HS-5 (cell line): ENCODE results near the gene EXOC2.
"Not testable (repeated sequence)": the region's sequence is repeated elsewhere in the genome, so short reads cannot be mapped to it uniquely, and the experiment has no call there.

Experiments
- DNase-seq: peaks from one replicate; pipeline ENCODE4 v3.0.0-alpha.2; 2012; ENCODE audit warnings: low read depth

The EXOC2 gene

DNA sequence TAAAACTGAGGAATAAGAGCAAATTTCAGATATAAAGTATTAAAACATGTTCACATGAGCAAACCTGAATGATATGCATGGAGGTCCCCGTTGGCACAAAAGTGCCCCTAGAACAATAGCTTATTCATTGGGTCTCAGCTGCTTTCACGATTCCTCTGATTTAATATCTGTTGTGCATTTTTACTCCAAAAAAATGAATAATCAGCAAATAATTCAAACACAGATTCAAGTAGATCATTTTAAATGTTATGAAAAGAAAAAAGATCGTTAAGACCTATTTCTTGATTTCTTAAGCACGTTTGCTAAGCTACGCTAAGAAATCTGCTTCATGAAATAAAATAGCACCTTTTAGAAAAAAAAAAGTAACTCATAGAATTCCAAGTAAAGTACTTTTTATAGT is 57.7 kb downstream of the EXOC2 start:
- DNase-seq: no peak

DNA sequence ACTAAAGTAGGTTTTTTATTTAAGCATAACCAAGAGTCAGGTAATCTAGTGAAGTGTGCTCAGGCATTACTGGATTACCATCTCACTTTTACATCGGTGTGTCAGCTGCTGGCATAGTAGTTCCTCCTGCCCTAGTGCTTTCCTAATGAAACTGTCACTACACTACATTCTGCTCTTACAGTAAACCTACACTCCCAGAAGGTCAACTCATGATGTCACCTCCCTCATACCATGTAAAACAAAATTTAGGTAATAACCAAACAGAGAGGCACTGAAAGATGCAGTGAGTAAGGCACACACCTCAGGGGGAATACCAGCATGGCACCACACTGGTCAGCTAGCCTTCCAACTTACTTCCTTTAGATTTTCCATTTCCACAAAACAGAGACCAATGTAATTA is 59.3 kb downstream of the EXOC2 start:
- no peak for DNase-seq

DNA sequence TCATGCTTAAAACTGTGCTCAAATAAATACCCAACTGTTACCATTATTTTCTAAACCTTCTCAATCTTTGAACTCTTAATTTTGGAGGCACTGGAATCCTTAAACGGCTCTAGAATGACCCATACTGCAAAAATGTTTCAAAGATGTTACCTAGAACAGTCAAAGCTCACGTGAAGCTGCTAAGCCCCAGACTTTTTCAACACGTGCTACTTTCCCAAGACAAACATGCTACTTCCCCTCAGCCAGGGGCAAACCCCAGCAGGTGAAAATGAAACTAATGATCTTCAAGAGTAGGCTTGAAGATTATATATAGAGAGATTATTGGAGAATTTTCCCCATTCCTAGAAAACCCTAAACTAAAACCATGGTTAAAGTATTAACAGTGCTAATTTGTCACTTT is 64.2 kb downstream of the EXOC2 start:
- no peak for DNase-seq

DNA sequence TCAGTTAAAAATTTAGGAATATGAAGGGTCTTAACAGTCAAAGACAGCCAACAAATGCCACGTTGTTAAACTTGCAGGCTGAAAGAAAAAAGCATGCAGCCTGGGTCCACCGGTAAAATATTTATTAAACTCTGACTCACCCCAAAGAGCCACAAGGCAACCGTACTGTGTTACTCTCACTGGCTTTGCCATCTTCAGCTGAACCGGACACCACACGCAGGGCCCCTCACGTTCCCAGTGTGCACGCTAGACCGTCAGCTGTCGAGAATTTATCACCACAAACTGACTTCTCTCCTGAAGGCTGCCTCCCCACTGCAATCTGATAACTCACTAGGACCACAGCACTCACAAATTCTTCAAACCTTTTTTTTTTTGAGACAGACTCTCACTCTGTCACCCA is 66.7 kb downstream of the EXOC2 start:
- no peak for DNase-seq

DNA sequence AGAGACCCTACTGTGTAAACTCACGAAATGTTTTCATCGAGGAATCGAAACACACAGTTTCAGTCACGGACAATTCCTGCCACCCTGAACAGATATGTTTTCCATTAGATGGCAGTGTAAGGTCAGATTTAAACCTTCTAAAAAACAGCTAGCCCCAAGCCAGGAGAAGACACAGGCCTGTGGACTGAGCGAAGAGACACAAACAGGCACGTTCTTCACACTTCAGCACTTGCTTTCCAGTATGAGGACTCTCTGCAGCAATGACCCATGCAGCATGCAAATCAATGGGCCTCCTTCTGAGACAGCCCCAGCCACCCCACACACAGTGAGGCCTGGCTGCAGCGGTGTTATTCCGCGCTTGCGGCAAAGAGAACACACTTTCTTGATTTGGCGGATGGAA is 68.0 kb downstream of the EXOC2 start:
- no peak for DNase-seq

DNA sequence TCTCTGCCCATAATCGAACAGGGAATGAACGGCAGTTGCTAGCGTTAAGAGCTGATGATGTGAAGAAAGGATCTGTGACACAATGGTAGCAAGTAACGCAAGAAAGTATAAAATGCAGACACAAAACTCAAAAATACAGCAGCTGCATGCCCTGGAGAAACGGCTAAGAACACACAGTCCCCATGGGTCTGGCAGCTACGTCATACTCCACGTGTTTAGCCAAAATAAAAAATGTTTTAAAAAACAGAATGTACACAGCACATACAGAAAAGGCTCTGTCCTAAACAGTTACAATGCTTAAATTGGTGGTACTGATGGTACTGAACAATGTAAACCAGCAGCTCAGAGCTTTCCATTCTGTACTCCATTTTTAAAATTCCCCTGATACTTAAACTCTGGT is 70.5 kb downstream of the EXOC2 start:
- no peak for DNase-seq

DNA sequence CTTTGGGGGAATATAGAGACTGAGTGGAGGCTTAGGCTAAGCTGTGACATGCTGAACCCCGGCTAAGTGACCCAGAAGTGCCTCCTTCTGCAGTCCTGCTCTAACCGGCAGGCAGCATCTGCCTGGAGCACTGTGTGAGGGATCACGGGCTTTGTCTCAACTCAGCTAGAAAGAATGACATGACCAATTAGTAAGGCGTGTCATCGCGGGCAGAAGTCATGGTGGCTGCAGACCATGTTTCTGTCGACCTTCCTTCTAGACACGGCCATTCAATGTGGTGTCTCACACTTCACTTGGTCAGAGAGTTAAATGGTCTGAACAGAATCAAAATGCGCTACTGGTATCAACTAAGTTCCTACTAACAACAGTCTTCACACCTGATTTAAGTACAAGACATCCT is 71.0 kb downstream of the EXOC2 start:
- DNase-seq: no peak

DNA sequence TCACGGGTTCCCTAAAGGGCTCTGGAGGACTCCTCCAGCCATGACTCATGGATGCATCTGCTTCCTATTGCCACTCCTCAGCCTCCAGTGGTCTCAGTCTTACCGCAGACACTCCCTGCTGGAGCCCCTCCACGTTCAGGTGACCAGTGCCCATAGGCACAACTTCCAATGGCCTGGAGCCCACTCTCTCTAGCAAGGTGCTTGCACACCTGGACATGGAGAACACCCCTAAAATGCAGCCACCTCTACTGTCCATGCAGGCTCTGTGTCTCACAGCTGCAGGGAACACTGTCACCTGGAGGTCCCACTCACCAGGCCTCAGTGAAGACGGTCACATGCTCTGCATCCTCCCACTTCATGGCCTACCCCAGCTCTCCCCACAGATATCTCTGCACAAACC is 72.0 kb downstream of the EXOC2 start:
- no peak for DNase-seq

DNA sequence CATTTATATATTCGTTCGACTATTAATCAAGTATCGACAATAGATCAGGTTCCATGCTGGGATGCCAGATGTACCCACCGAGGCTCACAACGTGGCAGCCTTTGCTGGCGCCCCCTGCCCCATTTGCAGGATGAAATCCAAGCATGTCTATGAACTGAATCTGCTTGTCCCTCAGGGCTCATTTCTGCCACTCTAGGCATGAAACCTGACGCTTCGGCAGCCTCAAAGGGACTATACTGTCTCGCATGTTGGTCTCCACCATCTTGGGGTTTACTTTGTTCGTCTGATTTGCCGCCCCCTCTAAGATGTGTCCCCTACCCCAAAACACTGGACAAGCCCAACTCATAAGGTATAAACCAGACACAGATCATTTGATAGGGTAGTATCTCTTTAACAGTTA is 72.8 kb downstream of the EXOC2 start:
- no peak for DNase-seq

DNA sequence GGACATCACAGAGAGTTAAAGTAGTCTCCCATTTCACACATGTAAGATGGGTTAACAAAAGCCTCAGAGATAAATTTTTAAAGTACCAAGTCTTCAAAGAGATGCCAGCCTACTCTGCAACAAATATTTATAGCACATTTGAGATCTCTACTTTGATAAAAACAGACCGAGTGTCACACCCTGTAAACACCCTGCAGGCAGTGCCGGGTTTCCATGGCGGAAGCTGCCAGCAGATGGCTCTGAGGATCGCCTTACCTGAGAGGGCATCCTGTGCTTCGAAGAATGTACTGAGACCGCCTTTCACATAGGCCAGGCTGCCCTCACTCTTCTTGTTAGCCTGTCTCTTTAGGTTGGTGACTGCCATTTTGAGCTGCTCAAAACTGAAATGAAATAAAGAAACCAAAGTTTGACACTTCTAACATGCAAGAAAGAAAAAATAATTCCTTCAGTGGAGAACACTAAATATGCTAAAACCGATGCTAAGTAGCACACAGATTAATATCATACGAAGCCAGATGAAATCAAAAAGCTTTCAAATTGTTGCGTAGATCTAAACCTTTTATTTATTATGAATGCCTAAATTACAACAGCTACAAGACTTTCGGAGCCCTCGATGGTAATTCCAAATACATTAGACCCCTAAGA is 75.4 kb downstream of the EXOC2 start:
- DNase-seq: no peak

DNA sequence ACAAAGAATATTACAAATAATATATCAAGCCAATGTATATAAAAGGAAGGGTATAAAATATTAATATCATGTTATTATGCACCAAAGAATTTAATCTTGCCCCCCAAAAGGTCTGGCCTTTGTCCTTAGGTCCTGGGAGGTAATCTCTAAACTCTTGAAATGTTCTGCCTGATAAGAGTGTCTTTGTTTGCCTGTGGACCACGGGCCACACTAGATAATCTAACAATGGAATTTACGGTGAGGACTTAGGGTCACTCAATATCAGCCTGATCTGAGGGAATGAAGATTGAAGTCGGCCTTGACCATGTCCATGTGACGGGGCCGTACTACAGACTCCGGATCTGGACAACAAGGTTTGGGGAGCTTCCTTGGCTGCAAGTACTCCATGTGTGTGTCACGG is 79.0 kb downstream of the EXOC2 start:
- no peak for DNase-seq

DNA sequence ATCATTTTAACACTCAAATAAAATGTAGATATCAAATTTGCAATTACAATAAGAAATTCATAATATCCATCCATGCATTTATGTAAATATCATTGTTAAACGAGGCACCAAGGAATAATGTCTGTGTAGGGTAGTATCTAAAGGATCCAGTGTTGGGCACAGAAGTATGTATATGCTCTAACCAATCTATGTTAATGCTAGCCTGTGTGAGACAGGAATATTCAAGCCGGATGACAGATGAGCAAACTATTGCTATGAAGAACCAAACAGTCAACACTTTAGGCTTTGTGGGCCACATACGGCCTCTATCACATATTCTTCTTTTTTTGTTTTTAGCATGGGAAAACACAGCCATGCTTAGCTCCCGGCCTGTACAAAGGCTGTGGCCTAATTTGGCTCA is 81.0 kb downstream of the EXOC2 start:
- DNase-seq: no peak

DNA sequence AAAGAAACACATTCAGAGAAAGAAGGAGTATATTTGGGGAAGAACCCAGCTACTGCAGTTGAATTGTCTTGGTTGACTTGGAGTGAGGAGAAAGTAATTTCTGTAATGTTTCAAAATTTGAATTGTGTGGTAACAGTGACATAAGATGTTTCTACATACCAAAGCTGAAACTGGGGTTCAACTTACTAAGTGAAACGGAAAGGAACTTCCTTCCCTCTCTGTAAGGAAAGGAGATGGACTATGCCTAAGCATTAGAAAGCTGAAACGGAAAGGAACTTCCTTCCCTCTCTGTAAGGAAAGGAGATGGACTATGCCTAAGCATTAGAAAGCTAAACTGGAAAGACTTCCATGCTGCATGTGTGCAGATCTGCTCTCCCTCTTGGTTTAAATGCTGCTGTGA is 82.1 kb downstream of the EXOC2 start:
- DNase-seq: no peak

DNA sequence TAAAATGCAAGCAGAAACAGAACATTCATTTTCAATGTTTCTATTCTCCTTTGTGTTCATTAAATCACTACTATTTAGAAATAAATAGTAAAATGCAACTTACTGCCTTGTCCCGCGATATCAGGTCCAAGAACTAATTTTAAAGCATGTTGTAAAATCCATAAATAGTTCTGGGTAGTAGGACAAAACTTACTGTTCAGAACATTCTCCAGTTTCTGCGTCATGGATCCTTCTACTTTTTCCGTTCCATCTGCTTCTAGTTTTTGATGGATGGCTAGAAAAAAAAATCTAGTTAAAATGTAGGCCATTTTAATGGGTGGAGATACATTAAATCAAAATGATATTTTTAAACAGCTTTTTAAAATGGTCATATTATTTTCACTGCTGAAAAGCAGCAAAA is 83.0 kb downstream of the EXOC2 start:
- no peak for DNase-seq

DNA sequence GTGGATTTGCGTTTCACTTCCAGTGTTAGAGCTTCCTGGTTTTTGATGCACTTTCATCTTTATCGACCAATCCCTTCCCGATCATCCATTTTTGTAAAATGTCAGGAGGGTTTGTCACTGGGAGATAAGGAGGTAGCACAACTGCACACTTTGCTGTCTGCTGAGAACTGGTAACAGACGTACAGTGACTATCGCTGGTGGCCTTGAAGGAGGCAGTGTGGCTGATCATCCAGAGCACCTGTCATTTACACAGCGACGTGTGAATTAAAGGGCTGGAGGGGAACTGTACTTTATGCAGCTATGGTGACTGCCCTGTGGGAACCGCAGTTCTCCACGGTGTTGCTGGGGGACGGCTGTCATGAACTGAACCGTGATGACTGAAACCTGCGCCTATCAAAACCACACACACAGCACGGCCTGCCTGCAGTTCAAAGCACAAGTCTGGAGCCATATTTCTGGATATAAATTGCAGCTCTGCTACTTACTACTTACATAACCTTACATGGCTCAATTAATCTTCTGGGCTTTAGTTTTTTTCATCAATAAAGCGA is 86.0 kb downstream of the EXOC2 start:
- no peak for DNase-seq

DNA sequence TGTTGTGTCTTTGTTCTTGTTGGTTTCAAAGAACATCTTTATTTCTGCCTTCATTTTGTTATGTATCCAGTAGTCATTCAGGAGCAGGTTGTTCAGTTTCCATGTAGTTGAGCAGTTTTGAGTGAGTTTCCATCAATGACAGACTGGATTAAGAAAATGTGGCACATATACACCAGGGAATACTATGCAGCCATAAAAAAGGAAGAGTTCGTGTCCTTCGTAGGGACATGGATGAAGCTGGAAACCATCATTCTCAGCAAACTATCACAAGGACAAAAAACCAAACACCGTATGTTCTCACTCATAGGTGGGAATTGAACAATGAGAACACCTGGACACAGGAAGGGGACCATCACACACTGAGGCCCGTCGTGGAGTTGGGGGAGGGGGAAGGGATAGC is 87.0 kb downstream of the EXOC2 start:
- not testable (repeated sequence) for DNase-seq

DNA sequence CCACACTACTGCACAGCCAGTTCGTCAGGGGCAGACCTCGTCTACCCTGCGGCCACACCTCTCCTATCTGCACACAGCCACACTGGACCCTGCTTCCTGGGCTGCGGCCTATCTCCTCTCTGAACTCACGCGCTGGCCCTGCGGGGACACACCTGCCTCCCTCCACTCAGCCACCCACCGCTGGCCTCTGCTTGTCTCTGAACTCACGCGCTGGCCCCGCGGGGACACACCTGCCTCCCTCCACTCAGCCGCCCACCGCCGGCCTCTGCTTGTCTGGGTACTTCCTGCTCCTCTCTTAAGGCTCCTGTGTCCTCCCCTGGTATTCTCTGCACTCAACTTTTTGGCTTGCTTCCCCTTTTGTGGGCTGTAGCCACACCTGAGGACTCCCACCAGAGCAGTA is 88.4 kb downstream of the EXOC2 start:
- no peak for DNase-seq

DNA sequence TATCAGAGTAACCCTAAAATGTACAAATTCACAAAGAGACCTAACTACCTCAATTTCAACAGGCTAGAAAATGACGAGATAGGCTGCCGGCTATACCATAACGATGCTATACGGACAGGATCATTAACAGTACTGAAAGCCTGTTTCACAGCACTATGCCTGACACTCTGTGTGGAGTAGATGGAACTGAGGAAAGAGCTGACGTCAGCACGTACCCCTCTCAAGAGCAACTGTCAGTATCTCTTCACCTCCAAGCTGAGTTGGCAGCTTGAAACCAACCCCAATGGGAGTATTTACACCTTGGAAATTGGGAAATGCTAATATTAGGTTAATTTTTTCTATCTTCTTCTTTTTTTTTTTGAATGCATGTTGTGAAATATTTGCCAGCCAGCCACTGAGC is 89.7 kb downstream of the EXOC2 start:
- DNase-seq: no peak

DNA sequence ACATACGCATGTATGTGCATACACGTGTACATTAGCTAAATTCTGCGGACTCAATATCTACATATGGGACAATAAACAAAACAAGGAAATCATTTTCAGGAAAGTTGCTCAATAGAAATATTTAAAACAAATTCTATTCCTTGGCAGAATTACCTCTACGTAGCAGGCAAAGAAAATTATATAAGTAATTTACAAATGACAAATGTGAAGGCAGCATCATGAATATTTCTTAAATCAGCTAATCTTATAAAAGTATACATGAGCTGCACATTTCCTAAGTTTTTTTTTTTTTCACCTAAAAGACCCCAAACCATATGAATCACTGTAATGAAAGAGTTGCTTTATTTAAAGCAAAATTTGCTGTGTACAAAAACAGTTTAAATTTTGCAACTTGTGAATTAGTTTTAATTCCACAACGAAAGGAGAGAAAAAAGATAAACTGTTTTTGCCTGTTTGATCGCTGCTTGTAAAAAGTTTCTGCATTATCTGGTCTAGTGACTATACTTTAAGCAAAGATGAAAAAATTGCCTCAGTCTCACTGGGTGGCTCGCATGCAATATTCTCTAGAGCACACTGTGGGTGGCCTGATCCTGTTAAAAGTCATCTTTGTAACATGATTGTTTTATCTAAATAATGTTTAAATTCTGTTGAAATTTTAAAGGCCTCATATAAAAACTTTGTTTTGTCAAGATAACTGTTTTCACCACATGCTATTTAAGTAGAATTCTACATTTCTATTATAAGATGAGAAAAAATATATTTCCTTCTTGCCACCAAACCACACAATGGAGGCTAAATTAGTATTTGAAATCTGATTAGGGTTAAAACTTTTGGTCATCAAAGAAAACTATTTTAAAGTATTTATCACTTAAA is 93.1 kb downstream of the EXOC2 start:
- DNase-seq: no peak

DNA sequence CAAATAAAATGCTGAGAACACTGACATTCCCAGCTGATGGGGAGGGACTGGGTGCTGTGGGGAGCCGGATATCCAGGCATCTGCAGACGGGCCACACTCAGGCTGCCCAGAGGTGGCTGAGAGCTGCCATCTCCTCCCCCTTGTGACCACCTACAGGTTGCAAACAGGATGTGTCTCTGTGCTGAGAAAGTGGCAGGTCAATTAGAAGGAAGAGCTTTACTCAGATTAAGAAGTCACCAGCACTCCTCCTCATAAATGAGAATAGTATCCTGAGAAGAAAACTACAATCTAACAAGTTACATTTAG is 99.1 kb downstream of the EXOC2 start:
- no peak for DNase-seq

DNA sequence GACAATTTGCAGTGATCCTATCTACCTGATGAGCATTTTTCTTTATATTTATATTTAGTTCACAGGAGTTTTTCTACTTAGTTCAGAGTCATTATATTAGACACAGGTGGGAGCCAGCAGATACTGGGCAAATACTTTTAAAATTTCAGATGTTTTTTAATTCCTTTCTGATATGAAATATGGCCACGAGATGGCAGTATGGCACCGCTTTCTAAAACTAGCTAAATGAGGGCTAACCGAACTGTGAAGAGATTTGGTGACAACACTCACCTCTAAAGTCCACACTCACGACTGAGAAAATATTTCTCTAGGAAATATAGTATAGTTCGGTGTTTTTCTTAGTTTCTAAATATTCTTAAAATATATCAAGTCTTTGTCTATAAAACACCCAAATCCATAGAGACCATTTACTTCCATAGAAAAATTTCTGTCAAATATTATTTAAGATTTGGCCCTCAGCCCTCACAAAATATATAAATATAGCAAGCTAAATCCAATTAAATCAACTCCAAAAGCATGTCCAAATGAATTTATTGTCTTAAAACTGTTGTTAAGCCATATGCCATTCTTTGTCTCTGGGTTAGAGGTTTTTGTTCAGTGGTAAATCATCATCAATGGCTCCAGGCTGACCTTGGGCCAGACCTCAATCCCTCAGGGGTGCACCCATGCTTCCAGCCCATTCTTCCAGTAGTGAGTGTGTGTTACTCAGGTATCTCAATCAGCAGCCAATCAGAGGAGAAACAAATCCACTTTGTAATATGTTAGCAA is 99.6 kb downstream of the EXOC2 start:
- DNase-seq: peak; percentile 23

DNA sequence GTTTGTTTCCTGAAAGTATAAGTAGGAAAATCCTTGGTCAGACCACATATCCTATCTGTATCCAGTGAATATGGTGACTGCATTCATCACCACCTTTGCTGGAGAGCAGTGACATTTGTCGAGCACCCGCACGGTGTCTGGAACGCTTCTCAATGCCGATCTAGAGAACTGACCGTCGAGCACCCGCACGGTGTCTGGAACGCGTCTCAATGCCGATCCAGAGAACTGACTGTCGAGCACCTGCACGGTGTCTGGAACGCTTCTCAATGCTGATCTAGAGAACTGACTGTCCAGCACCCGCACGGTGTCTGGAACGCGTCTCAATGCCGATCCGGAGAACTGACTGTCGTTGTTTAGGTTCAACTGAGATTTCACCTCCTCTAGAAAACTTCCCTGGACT is 103.8 kb downstream of the EXOC2 start:
- DNase-seq: no peak

DNA sequence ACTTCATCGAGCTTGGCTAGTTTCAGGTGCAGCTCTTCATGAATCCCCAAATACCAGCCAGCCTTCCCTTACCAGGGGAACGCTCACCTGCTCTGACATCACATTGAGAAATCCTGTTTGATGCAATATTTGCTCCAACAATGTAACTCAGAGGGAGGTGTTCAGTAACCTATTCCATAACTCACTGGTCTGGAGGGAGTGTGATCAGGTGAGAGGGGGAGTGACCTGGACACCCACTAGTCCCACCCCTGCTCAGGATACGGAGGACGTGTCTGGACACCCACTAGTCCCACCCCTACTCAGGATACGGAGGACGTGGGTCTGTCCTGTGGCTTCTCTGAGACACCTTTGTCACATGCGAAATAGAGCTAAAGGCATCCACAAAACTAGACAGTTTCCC is 106.4 kb downstream of the EXOC2 start:
- no peak for DNase-seq
